Smooth muscle cell (in vitro differentiated cells): ENCODE data around the gene WSCD2. TPM values are rescaled to one million over a fixed set of nuclear protein-coding genes. Genes with fewer than 3 reads are reported as not detected.

ENCODE experiments used
- DNase-seq: peaks from one replicate; lab custom pipeline; 2025; ENCODE audit not compliant: unreplicated experiment; lab: John Stamatoyannopoulos, UW
- H2AFZ ChIP-seq: fragments of 200-600 bp; sonication (generic); 2 replicates; pipeline ENCODE4 v1.6.0; 2016; ENCODE audit warnings: antibody characterized with exemption, low read depth, mild to moderate bottlenecking
- H3F3A ChIP-seq: fragments of 200-600 bp; sonication (generic); 2 replicates; pipeline ENCODE4 v1.6.0; 2017; ENCODE audit warnings: antibody characterized with exemption, low read depth
- H3K27ac ChIP-seq: fragments of 200-600 bp; sonication (generic); 2 replicates; pipeline ENCODE4 v1.5.1; 2016; ENCODE audit warnings: low read depth, mild to moderate bottlenecking
- H3K27me3 ChIP-seq: fragments of 200-600 bp; sonication (generic); 2 replicates; pipeline ENCODE4 v1.6.1; 2016; ENCODE audit warnings: low read depth, mild to moderate bottlenecking
- H3K36me3 ChIP-seq: fragments of 200-600 bp; sonication (generic); 2 replicates; pipeline ENCODE4 v1.5.1; 2016; ENCODE audit warnings: low read depth
- H3K4me1 ChIP-seq: fragments of 200-600 bp; sonication (generic); 2 replicates; pipeline ENCODE4 v1.5.1; 2016; ENCODE audit warnings: low read depth
- H3K4me2 ChIP-seq: fragments of 200-600 bp; sonication (generic); 2 replicates; pipeline ENCODE4 v1.6.0; 2016; ENCODE audit warnings: mild to moderate bottlenecking
- H3K4me3 ChIP-seq: fragments of 200-600 bp; sonication (generic); 2 replicates; pipeline ENCODE4 v1.5.1; 2016; ENCODE audit warnings: mild to moderate bottlenecking
- H3K79me2 ChIP-seq: fragments of 200-600 bp; sonication (generic); 2 replicates; pipeline ENCODE4 v1.6.0; 2016; ENCODE audit warnings: low read depth, mild to moderate bottlenecking
- H3K9ac ChIP-seq: fragments of 200-600 bp; sonication (generic); 2 replicates; pipeline ENCODE4 v1.6.0; 2016; ENCODE audit warnings: low read depth
- H3K9me3 ChIP-seq: fragments of 200-600 bp; sonication (generic); replicated peaks from 2 replicates; pipeline ENCODE4 v1.5.1; 2016; ENCODE audit warnings: low read depth
- H4K20me1 ChIP-seq: fragments of 200-600 bp; sonication (generic); 2 replicates; pipeline ENCODE4 v1.6.0; 2016; ENCODE audit warnings: low read depth
- WGBS: methylation state at CpG from one replicate; pipeline ENCODE4 v1.1.7; 2016; ENCODE audit warnings: low lambda C conversion rate; 5-methylcytosine and 5-hydroxymethylcytosine counted together
- polyA plus RNA-seq: library from polyadenylated mRNA; unstranded; fragments of >200 nt; fragmentation: Nextera tagmentation; extraction: Ambion mirVana; gene quantifications from 2 replicates; pipeline ENCODE4 v1.2.1, GENCODE V29; 2016
- total RNA-seq: library from RNA; depleted of rRNA; stranded (reverse); fragments of >200 nt; gene quantifications from 2 replicates; pipeline ENCODE4 v1.2.3, GENCODE V29; 2014
- TF ChIP-seq, protein P1 (sequence below): fragments of 200-600 bp; sonication (generic); IDR thresholded peaks from 2 replicates; pipeline ENCODE4 v1.5.1; 2017; ENCODE audit warnings: borderline replicate concordance, mild to moderate bottlenecking, antibody characterized with exemption; ENCODE audit not compliant: insufficient read depth, poor library complexity, severe bottlenecking

The WSCD2 gene
- total and polyA plus RNA-seq, 2 experiments from 2014 or later = 0.13 TPM

DNA sequence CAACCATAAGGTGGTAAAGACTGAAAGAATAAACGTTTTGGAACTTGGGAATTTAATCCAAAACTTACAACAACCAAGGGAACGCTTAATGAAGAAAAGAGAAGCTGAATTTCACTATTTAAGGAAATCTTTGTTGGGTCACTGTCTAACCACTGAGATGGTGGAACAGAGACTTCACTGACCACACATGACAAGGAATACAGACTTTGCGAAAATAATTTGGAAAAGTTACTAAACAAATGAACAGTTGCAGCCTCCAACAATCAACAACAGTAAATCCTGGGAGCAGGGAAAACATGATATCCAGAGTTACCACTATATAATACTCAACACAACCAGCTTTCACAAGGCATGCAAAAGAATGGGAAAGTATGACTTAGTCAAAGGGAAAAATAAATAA lies 131.0 kb downstream of the WSCD2 start:
- H3K79me2 ChIP-seq = no peaks in the 10 kb centered on the region
- no peak for DNase-seq
- H3K9me3 ChIP-seq = peaks cover 5% of the 10 kb centered on the region
- H3K9ac ChIP-seq = no peak overlapping the region
- H4K20me1 ChIP-seq = no peaks in the 10 kb centered on the region
- H3K27me3 ChIP-seq = no peaks in the 10 kb centered on the region
- TF ChIP-seq, protein P1, sequence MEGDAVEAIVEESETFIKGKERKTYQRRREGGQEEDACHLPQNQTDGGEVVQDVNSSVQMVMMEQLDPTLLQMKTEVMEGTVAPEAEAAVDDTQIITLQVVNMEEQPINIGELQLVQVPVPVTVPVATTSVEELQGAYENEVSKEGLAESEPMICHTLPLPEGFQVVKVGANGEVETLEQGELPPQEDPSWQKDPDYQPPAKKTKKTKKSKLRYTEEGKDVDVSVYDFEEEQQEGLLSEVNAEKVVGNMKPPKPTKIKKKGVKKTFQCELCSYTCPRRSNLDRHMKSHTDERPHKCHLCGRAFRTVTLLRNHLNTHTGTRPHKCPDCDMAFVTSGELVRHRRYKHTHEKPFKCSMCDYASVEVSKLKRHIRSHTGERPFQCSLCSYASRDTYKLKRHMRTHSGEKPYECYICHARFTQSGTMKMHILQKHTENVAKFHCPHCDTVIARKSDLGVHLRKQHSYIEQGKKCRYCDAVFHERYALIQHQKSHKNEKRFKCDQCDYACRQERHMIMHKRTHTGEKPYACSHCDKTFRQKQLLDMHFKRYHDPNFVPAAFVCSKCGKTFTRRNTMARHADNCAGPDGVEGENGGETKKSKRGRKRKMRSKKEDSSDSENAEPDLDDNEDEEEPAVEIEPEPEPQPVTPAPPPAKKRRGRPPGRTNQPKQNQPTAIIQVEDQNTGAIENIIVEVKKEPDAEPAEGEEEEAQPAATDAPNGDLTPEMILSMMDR = no peak
- H3K36me3 ChIP-seq = no peaks in the 10 kb centered on the region
- no peaks in the 10 kb centered on the region for H3K4me1 ChIP-seq
- no peak overlapping the region for H3K4me3 ChIP-seq
- H3F3A ChIP-seq = no peaks in the 10 kb centered on the region
- H3K27ac ChIP-seq = no peak overlapping the region
- no peak overlapping the region for H2AFZ ChIP-seq
- WGBS = 68% methylated on average over 3 of the region's 3 CpGs
- H3K4me2 ChIP-seq = no peak overlapping the region

DNA sequence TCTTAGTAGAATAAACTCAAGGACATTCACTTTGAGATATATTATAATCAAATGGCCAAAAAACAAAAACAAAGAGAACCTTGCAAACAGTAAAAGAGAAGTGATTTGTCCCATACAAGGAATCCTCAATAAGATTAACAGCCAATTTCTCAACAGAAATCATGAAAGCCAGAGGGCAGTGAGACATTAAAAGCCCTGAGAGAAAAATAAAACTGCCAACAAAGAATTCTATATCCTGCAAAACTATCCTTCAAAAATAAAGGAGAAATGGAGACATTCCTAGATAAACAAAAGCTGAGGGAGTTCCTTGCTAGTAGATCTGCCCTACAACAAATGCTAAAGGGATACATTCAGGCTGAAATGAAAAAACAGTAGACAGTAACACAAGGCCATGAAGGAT lies 131.9 kb downstream of the WSCD2 start:
- TF ChIP-seq, protein P1 = no peak
- Histone ChIP-seq H3K4me3 (no peak overlapping the region), H3K4me1 (no peaks in the 10 kb centered on the region), H3K79me2 (no peaks in the 10 kb centered on the region), H3K9me3 (peaks cover 5% of the 10 kb centered on the region), H4K20me1 (no peaks in the 10 kb centered on the region), H3K9ac (no peak overlapping the region), H2AFZ (no peak overlapping the region), H3K36me3 (no peaks in the 10 kb centered on the region), H3K27ac (no peak overlapping the region), H3F3A (no peaks in the 10 kb centered on the region), H3K27me3 (peaks cover 6% of the 10 kb centered on the region), H3K4me2 (no peak overlapping the region)
- no peak for DNase-seq

DNA sequence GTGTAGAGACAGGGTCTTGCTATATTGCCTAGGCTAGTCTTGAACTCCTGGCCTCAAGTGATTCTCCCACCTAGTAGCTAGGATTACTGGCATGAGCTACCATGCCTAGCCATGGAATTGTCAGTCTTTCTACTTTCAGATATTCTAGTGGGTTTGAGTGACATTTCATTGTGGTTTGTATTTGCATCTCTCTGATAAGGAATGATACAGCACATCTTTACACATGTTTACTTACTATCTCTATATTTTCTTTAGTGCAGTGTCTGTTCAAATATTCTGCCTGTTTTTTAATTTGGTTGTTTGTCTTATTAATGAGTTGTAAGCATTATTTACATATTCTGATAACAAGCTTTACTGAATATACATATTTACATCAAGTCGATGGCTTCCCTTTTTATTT lies 136.4 kb downstream of the WSCD2 start:
- Histone ChIP-seq H3K4me2 (no peak overlapping the region), H3K79me2 (no peaks in the 10 kb centered on the region), H2AFZ (no peak overlapping the region), H3F3A (no peaks in the 10 kb centered on the region), H3K27me3 (peaks cover 8% of the 10 kb centered on the region), H3K36me3 (no peaks in the 10 kb centered on the region), H3K27ac (no peak overlapping the region), H3K9ac (no peak overlapping the region), H3K4me3 (no peak overlapping the region), H3K9me3 (peaks cover 5% of the 10 kb centered on the region), H3K4me1 (no peaks in the 10 kb centered on the region), H4K20me1 (no peaks in the 10 kb centered on the region)
- TF ChIP-seq, protein P1 = no peak
- DNase-seq = no peak
- 91% methylated on average over 1 of the region's 1 CpG for WGBS

DNA sequence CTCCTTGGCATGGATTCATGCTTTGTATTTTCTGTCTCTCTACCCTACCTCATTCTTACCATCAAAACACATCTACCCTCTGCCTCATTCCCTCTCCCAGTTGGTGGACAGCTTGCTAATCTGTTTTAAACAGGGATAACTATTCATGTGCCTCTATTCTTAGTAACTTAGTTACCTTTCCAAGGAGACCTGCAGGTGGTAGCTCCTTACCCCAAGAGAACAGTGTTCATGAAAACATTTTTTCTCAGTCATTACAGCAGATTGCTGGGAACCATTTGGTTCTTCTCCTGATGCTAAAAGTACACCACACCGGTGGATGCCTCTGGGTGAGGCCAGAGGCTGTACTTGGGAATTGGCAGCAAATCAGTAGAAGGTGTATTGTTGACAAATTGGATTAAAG lies 137.0 kb downstream of the WSCD2 start:
- 91% methylated on average over 1 of the region's 1 CpG for WGBS
- H3K79me2 ChIP-seq = no peaks in the 10 kb centered on the region
- H3K27ac ChIP-seq = no peak overlapping the region
- no peak overlapping the region for H3K4me3 ChIP-seq
- no peaks in the 10 kb centered on the region for H3K36me3 ChIP-seq
- no peak overlapping the region for H3K4me2 ChIP-seq
- H3K9me3 ChIP-seq = no peaks in the 10 kb centered on the region
- TF ChIP-seq, protein P1 = no peak
- H4K20me1 ChIP-seq = no peaks in the 10 kb centered on the region
- no peaks in the 10 kb centered on the region for H3K4me1 ChIP-seq
- peaks cover 8% of the 10 kb centered on the region for H3K27me3 ChIP-seq
- H3F3A ChIP-seq = no peaks in the 10 kb centered on the region
- no peak for DNase-seq
- H2AFZ ChIP-seq = no peak overlapping the region
- no peak overlapping the region for H3K9ac ChIP-seq
